SK-N-SH treated with all-trans-retinoic acid at 6 μM for 48 hours (cell line): ENCODE results near the gene BTBD8.

Experiments
- ATAC-seq: fragments of 200-7000 bp; cut with Tn5 transposase; 3 replicates; pipeline ENCODE4 v1.9.1; 2020; ENCODE audit warnings: mild to moderate bottlenecking, moderate library complexity
- ARNTL ChIP-seq: fragments of 450-650 bp; formaldehyde crosslinking; IDR thresholded peaks from 2 replicates; pipeline ENCODE4 v1.5.0; 2020; ENCODE audit warnings: low read depth, mild to moderate bottlenecking, moderate library complexity, borderline replicate concordance
- BACH2 ChIP-seq: fragments of 250-450 bp; sonication (Bioruptor Pico); IDR thresholded peaks from 2 replicates; pipeline ENCODE4 v1.9.0; 2021; ENCODE audit warnings: mild to moderate bottlenecking, borderline replicate concordance
- CREB5 ChIP-seq: fragments of 250-450 bp; sonication (Bioruptor Pico); IDR thresholded peaks from 2 replicates; pipeline ENCODE4 v1.5.1; 2020; ENCODE audit warnings: low read depth, mild to moderate bottlenecking, moderate library complexity
- CSRNP3 ChIP-seq: fragments of 250-450 bp; sonication (Bioruptor Pico); IDR thresholded peaks from 2 replicates; pipeline ENCODE4 v1.5.1; 2021; ENCODE audit warnings: mild to moderate bottlenecking, moderate library complexity
- ESRRG ChIP-seq: fragments of 250-450 bp; sonication (Bioruptor Pico); IDR thresholded peaks from 2 replicates; pipeline ENCODE4 v1.6.1; 2021; ENCODE audit warnings: mild to moderate bottlenecking
- GLIS3 ChIP-seq: fragments of 250-450 bp; sonication (Bioruptor Pico); IDR thresholded peaks from 2 replicates; pipeline ENCODE4 v1.5.0; 2020; ENCODE audit warnings: mild to moderate bottlenecking, moderate library complexity
- ISL1 ChIP-seq: fragments of 250-450 bp; sonication (Bioruptor Pico); IDR thresholded peaks from 2 replicates; pipeline ENCODE4 v2.1.2; 2022; ENCODE audit warnings: mild to moderate bottlenecking, moderate library complexity
- OSR1 ChIP-seq: fragments of 250-450 bp; sonication (Bioruptor Pico); IDR thresholded peaks from 2 replicates; pipeline ENCODE4 v1.8.0; 2022; ENCODE audit warnings: moderate library complexity, mild to moderate bottlenecking, inconsistent platforms
- POU6F1 ChIP-seq: fragments of 250-450 bp; sonication (Bioruptor Pico); IDR thresholded peaks from 2 replicates; pipeline ENCODE4 v1.8.0; 2021; ENCODE audit warnings: low read depth, mild to moderate bottlenecking, moderate library complexity, borderline replicate concordance
- PPARA ChIP-seq: fragments of 250-450 bp; sonication (Bioruptor Pico); IDR thresholded peaks from 2 replicates; pipeline ENCODE4 v1.5.0; 2020; ENCODE audit warnings: mild to moderate bottlenecking, borderline replicate concordance
- SNAI2 ChIP-seq: fragments of 250-450 bp; sonication (Bioruptor Pico); IDR thresholded peaks from 2 replicates; pipeline ENCODE4 v1.5.0; 2020; ENCODE audit warnings: mild to moderate bottlenecking, moderate library complexity
- TCF4 ChIP-seq: fragments of 250-450 bp; sonication (Bioruptor Pico); IDR thresholded peaks from 2 replicates; pipeline ENCODE4 v1.8.0; 2021; ENCODE audit warnings: mild to moderate bottlenecking, moderate library complexity, borderline replicate concordance
- TOX ChIP-seq: fragments of 250-450 bp; sonication (Bioruptor Pico); IDR thresholded peaks from 2 replicates; pipeline ENCODE4 v1.8.0; 2021; ENCODE audit warnings: mild to moderate bottlenecking, moderate library complexity, borderline replicate concordance
- ZC3H10 ChIP-seq: fragments of 250-450 bp; sonication (Bioruptor Pico); IDR thresholded peaks from 2 replicates; pipeline ENCODE4 v1.5.1; 2021; ENCODE audit warnings: mild to moderate bottlenecking, moderate library complexity
- ZFP3 ChIP-seq: fragments of 250-450 bp; sonication (Bioruptor Pico); IDR thresholded peaks from 2 replicates; pipeline ENCODE4 v1.5.0; 2020; ENCODE audit warnings: mild to moderate bottlenecking, moderate library complexity
- ZFP30 ChIP-seq: fragments of 450-650 bp; formaldehyde crosslinking; IDR thresholded peaks from 2 replicates; pipeline ENCODE4 v1.5.0; 2022; ENCODE audit warnings: mild to moderate bottlenecking, moderate library complexity
- ZNF565 ChIP-seq: fragments of 450-650 bp; formaldehyde crosslinking; conservative IDR thresholded peaks from 2 replicates; pipeline ENCODE4 v1.5.0; 2020; ENCODE audit warnings: low read depth, mild to moderate bottlenecking, moderate library complexity
- ZNF70 ChIP-seq: fragments of 450-650 bp; formaldehyde crosslinking; IDR thresholded peaks from 2 replicates; pipeline ENCODE4 v1.5.0; 2020; ENCODE audit warnings: mild to moderate bottlenecking, moderate library complexity

BTBD8 gene

GRCh38 chr1:92117526-92117925 lies 37.4 kb downstream of the BTBD8 start:
- ATAC-seq, result no peak
- TF ChIP-seq GLIS3 (CRISPR knock-in tag) (no peak), ESRRG (CRISPR knock-in tag) (no peak), ZFP30 (no peak), TOX (no peak), CSRNP3 (CRISPR knock-in tag) (no peak), ZFP3 (no peak), OSR1 (CRISPR knock-in tag) (no peak), SNAI2 (CRISPR knock-in tag) (no peak)

GRCh38 chr1:92118826-92119225 lies 38.7 kb downstream of the BTBD8 start:
- no peak for ATAC-seq
- TF ChIP-seq ZFP3 (no peak), POU6F1 (CRISPR knock-in tag) (no peak), ZC3H10 (CRISPR knock-in tag) (no peak)

- no peak for TF ChIP-seq CSRNP3 (CRISPR knock-in tag)
- no peak for TF ChIP-seq ESRRG (CRISPR knock-in tag)
- TF ChIP-seq ZC3H10 (CRISPR knock-in tag), result no peak
- no peak for TF ChIP-seq BACH2 (CRISPR knock-in tag)
- TF ChIP-seq POU6F1 (CRISPR knock-in tag), result no peak
- no peak for TF ChIP-seq CREB5 (CRISPR knock-in tag)
- no peak for TF ChIP-seq TCF4
- TF ChIP-seq GLIS3 (CRISPR knock-in tag), result no peak
- TF ChIP-seq, all 23 proteins: peak for 0
- no peak for ATAC-seq
Measured at GRCh38 chr1:92123868-92124267, 43.7 kb downstream of the BTBD8 start.

- TF ChIP-seq ARNTL (CRISPR knock-in tag), result no peak
- TF ChIP-seq POU6F1 (CRISPR knock-in tag), result no peak
- TF ChIP-seq ESRRG (CRISPR knock-in tag), result no peak
- no peak for TF ChIP-seq ZC3H10 (CRISPR knock-in tag)
- no peak for TF ChIP-seq ZNF70 (CRISPR knock-in tag)
- ATAC-seq, result no peak
Measured at GRCh38 chr1:92125204-92125603, 45.1 kb downstream of the BTBD8 start.

- ATAC-seq, result no peak
Measured at GRCh38 chr1:92126088-92126487, 45.9 kb downstream of the BTBD8 start.

More at GRCh38 chr1:92126088-92126487, 45.9 kb downstream of the BTBD8 start:
- TF ChIP-seq CSRNP3 (CRISPR knock-in tag) (no peak), POU6F1 (CRISPR knock-in tag) (no peak), ISL1 (CRISPR knock-in tag) (no peak), OSR1 (CRISPR knock-in tag) (no peak), ZNF565 (CRISPR knock-in tag) (no peak), SNAI2 (CRISPR knock-in tag) (no peak), ZFP30 (no peak), PPARA (CRISPR knock-in tag) (no peak), ARNTL (CRISPR knock-in tag) (no peak), TOX (no peak)
